KMS-11 (cell line): ENCODE measurements around the gene LYPD1.

ENCODE experiments used
- H2AFZ ChIP-seq: fragments of 200-600 bp; sonication (generic); 2 replicates; pipeline ENCODE4 v1.6.1; 2016; ENCODE audit warnings: antibody characterized with exemption, mixed run types, low read depth
- H3K27ac ChIP-seq: fragments of 200-600 bp; sonication (generic); 2 replicates; pipeline ENCODE4 v1.6.1; 2016; ENCODE audit warnings: mild to moderate bottlenecking, mixed run types
- H3K27me3 ChIP-seq: fragments of 200-600 bp; sonication (generic); 2 replicates; pipeline ENCODE4 v1.6.1; 2017; ENCODE audit warnings: mild to moderate bottlenecking, low read depth, mixed run types, moderate library complexity; ENCODE audit not compliant: insufficient read depth
- H3K36me3 ChIP-seq: fragments of 200-600 bp; sonication (generic); 2 replicates; pipeline ENCODE4 v1.6.1; 2017; ENCODE audit warnings: mild to moderate bottlenecking, mixed run types; ENCODE audit not compliant: insufficient read depth
- H3K4me1 ChIP-seq: fragments of 200-600 bp; sonication (generic); 2 replicates; pipeline ENCODE4 v1.6.1; 2016; ENCODE audit warnings: mild to moderate bottlenecking, low read depth, mixed run types; ENCODE audit not compliant: poor library complexity, severe bottlenecking
- H3K4me2 ChIP-seq: fragments of 200-600 bp; sonication (generic); 2 replicates; pipeline ENCODE4 v1.7.0; 2016; ENCODE audit warnings: mild to moderate bottlenecking, mixed run types
- H3K4me3 ChIP-seq: fragments of 200-600 bp; sonication (generic); IDR thresholded peaks from 2 replicates; pipeline ENCODE4 v1.6.1; 2017; ENCODE audit warnings: low read depth, low read length, mixed read lengths; ENCODE audit not compliant: insufficient read depth
- H3K79me2 ChIP-seq: fragments of 200-600 bp; sonication (generic); 2 replicates; pipeline ENCODE4 v1.6.1; 2016; ENCODE audit warnings: low read depth, mixed run types; ENCODE audit not compliant: insufficient read depth
- H3K9ac ChIP-seq: fragments of 200-600 bp; sonication (generic); 2 replicates; pipeline ENCODE4 v1.6.1; 2016; ENCODE audit warnings: mild to moderate bottlenecking, mixed run types
- H4K20me1 ChIP-seq: fragments of 200-600 bp; sonication (generic); 2 replicates; pipeline ENCODE4 v1.6.1; 2016; ENCODE audit warnings: mild to moderate bottlenecking, mixed run types; ENCODE audit not compliant: insufficient read depth
- TF ChIP-seq, protein P1 (sequence below): fragments of 200-600 bp; sonication (generic); conservative IDR thresholded peaks from 2 replicates; pipeline ENCODE4 v1.6.1; 2017; ENCODE audit warnings: low read depth, mild to moderate bottlenecking, antibody characterized with exemption, low read length, moderate library complexity, mixed read lengths

LYPD1 gene

DNA sequence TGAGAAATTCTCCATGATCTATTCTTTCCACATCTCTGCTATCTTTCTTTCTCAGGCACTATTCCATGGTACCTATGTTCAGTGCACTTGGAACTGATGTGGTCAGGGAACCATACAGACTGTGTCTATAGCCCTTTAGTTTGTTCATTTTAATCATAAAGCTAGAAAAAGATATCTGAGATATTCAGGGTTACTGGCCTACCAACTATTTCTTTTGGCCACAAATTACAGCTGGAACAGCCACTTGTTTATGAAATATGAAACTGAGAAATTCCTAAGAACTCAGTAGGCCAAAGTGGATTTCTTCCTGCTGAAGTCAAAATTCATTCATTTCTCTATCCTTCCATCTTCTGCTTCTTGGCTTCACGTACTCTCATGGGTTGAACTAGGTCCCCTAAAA lies 22.8 kb upstream of the LYPD1 start:
- Histone ChIP-seq H3K4me3 (no peak overlapping the region), H4K20me1 (no peaks in the 10 kb centered on the region), H3K9ac (no peak overlapping the region), H3K27ac (no peak overlapping the region), H3K4me2 (no peak overlapping the region), H3K79me2 (no peaks in the 10 kb centered on the region), H3K27me3 (no peaks in the 10 kb centered on the region), H2AFZ (no peak overlapping the region), H3K36me3 (no peaks in the 10 kb centered on the region), H3K4me1 (no peaks in the 10 kb centered on the region)
- TF ChIP-seq, protein P1, sequence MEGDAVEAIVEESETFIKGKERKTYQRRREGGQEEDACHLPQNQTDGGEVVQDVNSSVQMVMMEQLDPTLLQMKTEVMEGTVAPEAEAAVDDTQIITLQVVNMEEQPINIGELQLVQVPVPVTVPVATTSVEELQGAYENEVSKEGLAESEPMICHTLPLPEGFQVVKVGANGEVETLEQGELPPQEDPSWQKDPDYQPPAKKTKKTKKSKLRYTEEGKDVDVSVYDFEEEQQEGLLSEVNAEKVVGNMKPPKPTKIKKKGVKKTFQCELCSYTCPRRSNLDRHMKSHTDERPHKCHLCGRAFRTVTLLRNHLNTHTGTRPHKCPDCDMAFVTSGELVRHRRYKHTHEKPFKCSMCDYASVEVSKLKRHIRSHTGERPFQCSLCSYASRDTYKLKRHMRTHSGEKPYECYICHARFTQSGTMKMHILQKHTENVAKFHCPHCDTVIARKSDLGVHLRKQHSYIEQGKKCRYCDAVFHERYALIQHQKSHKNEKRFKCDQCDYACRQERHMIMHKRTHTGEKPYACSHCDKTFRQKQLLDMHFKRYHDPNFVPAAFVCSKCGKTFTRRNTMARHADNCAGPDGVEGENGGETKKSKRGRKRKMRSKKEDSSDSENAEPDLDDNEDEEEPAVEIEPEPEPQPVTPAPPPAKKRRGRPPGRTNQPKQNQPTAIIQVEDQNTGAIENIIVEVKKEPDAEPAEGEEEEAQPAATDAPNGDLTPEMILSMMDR = no peak

GRCh38 chr2:132691556-132691955 lies 21.6 kb upstream of the LYPD1 start:
- Histone ChIP-seq H3K27me3 (no peaks in the 10 kb centered on the region), H3K4me2 (no peak overlapping the region), H3K4me3 (no peak overlapping the region), H3K27ac (no peak overlapping the region), H2AFZ (no peak overlapping the region), H3K79me2 (no peaks in the 10 kb centered on the region), H4K20me1 (no peaks in the 10 kb centered on the region), H3K36me3 (no peaks in the 10 kb centered on the region), H3K4me1 (no peaks in the 10 kb centered on the region), H3K9ac (no peak overlapping the region)
- TF ChIP-seq, protein P1 = no peak

DNA sequence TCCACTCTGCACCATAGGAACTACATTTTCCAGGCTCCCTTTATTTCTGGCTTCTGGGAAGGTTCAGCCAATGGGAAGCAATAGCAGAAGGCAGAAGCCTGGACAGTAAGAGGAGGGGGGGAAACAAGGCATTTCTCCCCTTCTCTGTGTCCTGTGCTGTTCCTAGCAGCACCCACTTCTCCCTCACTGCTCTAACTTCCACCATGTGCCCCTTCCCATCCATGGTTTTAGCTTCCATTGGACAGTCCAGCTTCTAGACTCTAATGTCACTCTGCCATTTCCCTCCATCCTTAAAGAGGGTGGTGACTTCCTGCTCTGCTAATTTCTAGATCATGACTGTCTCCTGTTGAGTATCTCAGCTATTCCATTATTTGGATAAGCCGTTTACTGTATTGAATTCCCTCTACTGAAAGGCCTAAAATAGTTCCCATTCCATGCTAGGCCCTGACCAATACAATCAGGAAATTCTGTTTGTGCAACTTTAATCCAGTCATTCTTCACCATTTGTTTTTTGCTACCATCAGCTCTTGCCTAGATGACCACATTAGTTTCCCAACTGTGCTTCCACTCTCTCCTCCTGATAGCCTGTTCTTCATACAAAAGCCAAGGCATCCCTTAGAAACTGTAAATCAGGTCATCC lies 20.8 kb upstream of the LYPD1 start:
- no peak overlapping the region for H3K9ac ChIP-seq
- TF ChIP-seq, protein P1 = no peak
- H3K27ac ChIP-seq = no peak overlapping the region
- no peak overlapping the region for H3K4me3 ChIP-seq
- H4K20me1 ChIP-seq = no peaks in the 10 kb centered on the region
- H3K79me2 ChIP-seq = no peaks in the 10 kb centered on the region
- no peaks in the 10 kb centered on the region for H3K27me3 ChIP-seq
- H3K36me3 ChIP-seq = no peaks in the 10 kb centered on the region
- no peak overlapping the region for H2AFZ ChIP-seq
- no peak overlapping the region for H3K4me2 ChIP-seq
- no peaks in the 10 kb centered on the region for H3K4me1 ChIP-seq

GRCh38 chr2:132681766-132682165 lies 11.8 kb upstream of the LYPD1 start:
- H2AFZ ChIP-seq = no peak overlapping the region
- H3K4me1 ChIP-seq = no peaks in the 10 kb centered on the region
- TF ChIP-seq, protein P1 = no peak
- no peak overlapping the region for H3K4me3 ChIP-seq
- no peaks in the 10 kb centered on the region for H4K20me1 ChIP-seq
- H3K36me3 ChIP-seq = no peaks in the 10 kb centered on the region
- H3K27me3 ChIP-seq = no peaks in the 10 kb centered on the region
- H3K79me2 ChIP-seq = no peaks in the 10 kb centered on the region
- no peak overlapping the region for H3K4me2 ChIP-seq
- no peak overlapping the region for H3K9ac ChIP-seq
- no peak overlapping the region for H3K27ac ChIP-seq
